Activated CD4-positive, alpha-beta T cell treated with anti-CD3 and anti-CD28 coated beads, Interleukin-2, Interleukin-4, amounts not matched to agents 100 ng/mL and 50 ng/mL, durations not matched to agents 16 hours and 8 hours (primary cell): Measurements from ENCODE around the gene SLC5A10.
"Not testable (repeated sequence)": the region's sequence is repeated elsewhere in the genome, so short reads cannot be mapped to it uniquely, and the experiment has no call there.

Source experiments
- DNase-seq: peaks from one replicate; pipeline ENCODE4 v3.0.0-alpha.2; 2020; ENCODE audit warnings: low spot score

The SLC5A10 gene

DNA sequence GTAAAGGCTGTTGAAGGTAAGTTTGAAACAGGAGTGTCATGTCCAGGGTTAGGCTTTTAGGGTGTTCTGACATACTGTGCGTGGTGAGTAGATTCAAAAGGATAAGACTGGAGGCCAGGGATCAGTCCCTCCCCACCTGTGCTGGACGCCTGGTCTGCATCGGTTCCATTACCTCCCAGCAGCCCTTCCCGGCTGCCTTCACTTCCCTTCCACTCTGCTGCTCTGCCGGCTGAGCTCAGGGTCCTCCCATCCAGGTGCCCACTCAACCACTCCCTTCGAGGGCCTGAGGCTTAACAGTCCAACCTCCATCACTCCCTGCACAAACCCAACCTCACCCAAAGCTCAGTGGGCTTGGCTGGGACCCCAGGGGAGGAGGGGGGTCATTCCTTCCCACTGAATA, 4.1 kb upstream of the SLC5A10 start:
- no peak for DNase-seq

DNA sequence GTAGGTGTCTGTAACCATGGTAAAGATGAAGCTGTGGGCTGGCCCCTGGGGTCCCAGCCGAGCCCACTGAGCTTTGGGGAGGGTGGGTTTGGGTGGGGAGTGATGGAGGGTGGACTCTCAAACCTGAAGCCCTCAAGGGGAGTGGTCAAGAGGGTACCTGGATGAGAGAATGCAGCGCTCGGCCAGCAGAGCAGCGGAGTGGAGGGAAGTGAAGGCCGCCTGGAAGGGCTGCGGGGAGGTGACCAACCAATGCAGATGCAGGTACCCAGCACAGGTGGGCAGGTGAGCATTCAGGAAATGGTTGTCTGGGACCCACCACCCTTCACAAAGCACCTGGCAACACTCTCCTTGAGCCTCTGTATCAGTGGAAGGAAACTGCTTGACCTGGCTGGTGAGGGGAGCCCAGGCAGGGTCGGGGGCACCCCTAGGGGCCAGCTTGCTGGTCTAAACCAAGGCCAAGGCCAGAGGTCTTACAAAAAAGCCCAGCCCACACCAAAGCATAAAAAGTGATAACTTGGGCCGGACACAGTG, 3.4 kb upstream of the SLC5A10 start:
- no peak for DNase-seq

DNA sequence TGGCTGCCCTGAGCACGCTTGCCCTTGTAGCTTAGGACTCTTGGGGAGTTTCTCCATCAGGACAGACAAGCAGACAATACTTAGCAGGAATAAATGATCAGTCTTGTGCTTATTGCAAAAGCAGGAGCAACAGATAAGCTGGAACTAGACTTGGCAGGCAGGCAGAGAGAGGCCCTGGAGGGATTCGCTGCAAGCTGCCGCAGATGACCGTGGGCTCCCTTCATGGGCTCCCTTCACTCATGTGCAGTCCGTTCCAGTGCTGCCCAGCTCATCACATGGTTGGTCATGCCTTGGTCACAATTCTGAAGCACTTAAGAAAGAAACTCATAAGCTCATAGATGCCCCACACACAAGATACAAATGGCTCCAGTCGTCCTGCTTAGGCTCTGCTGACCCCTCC, 2.4 kb upstream of the SLC5A10 start:
- DNase-seq: no peak

DNA sequence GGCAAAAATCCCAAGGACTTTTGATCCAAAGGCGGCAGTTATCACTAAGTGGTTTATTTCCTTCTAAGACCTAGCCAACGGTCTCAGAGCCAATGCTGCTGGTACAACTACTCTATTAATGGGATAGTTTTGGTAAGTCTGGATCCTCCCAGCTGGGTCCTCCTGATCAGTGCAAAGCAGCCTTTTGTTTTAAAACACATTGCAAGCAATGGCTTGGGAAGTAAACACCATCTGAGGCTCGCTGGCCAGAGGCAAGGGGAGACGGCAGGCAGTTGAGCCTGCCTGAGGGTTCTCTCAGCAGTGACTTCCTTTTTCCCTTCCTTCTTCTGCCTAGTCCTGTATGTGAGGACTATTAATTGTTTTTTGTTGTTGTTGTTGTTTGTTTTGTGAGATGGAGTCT, 1.6 kb upstream of the SLC5A10 start:
- DNase-seq: no peak

DNA sequence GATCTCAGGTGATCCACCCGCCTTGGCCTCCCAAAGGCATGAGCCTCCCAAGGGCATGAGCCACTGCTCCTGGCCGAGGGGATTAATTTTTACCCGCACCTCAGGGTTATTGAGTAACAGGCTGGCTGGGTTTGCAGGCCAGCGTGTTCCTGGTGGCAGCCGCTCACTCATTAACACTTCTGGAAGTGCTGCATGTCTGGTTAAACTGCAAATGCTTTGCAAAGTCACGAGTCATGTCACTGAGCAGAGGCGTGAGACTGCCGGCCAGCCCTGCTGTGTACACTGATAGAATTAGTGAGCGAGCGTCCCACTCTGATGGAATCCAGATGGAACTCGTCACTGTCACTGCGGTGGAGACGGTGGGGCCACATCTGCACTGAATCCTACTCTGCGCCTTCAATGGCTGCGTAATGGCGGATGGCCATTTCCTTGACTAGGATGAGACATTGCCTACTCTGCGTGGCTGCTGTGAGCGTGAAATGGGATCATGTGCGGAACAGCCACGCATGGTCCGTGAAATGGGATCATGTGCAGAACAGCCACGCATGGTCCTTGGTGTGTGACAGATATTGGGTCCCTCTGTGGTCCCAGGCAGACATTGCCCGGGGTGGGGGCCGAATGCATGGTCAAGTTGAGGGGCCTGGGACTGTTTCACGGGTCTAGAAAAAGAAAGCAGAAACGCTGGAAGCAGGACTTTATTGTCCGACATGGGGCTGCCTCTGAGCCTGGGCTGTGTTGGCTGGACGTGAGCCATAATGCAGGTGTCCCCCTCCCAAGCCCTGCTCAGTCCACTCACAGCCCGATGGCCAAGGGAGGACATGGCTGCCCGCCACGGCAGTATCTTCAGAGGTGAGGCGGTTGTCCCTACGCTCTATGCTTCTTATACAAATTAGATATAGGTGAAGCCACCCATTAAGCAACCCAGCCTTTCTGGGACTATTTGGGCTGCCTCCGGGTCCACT, 740 bp upstream of the SLC5A10 start:
- DNase-seq: no peak

DNA sequence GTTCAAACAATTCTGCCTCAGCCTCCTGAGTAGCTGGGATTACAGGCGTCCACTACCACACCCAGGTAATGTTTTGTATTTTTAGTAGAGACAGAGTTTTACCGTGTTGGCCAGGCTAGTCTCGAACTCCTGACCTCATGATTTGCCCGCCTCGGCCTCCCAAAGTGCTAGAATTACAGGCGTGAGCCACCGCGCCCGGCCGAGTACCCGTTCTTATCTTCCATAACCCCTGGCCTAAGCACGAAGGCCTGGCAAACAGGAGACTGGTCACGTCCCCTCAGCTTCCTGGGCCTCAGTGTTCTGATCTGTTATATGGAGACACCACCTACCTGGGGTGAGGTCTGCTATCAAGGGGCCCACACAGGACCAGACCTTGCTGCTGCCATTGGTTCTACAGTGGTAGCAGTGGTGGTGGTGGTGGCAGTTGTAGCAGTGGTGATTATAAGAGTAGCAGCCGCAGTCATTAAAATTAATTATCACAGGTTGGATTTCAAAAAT, 1.3 kb downstream of the SLC5A10 start:
- DNase-seq: no peak

DNA sequence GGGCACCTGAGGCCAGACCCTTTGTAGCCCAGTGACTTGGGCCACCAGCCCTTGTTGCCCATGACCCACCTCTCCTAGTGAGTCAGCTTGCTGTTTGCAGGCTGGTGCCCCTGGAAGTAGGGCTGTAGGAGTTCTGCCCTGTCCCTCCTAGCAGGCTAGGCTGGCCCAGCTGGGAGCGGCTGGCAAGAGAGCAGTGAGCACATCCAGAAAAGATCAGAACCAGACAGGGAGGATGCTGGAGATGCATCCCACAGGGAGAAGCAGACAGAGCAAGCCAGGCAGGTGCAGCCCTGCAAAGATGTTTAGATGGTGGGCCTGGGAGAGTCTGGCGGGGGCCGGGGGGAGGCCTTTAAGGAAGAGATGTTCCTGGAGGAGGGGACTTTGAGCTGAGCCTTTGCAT, 2.4 kb downstream of the SLC5A10 start:
- DNase-seq: no peak

DNA sequence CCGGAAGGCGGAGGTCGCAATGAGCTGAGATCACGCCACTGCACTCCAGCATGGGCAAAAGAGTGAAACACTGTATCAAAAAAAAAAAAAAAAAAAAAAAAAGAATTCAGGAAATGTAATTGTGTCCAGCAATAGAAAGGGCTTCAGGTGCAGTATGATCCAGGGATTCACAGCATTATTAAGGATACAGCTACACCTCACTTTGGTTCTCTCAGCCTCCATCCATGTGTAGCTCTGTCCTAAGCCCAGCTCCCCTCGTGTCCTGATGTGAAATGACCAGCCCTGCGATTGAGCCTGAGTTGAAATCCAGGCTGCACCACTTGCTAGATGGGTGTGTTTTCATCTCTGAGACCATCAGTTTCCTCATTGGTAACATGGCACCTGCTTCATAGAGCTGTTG, 3.0 kb downstream of the SLC5A10 start:
- no peak for DNase-seq

DNA sequence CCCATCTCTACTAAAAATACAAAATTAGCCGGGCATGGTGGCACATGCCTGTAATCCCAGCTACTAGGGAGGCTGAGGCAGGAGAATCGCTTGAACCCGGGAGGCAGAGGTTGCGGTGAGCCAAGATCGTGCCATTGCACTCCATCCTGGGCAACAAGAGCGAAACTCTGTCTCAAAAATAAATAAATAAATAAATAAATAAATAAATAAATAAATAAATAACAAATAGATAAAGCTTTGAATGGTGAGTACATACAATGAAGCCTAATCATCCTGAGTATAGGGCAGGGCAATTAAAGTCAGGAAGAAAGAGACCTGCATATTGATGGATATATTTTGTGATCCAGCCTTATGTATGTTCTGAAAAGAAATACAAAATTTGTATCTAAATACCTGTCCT, 4.1 kb downstream of the SLC5A10 start:
- DNase-seq: not testable (repeated sequence)

DNA sequence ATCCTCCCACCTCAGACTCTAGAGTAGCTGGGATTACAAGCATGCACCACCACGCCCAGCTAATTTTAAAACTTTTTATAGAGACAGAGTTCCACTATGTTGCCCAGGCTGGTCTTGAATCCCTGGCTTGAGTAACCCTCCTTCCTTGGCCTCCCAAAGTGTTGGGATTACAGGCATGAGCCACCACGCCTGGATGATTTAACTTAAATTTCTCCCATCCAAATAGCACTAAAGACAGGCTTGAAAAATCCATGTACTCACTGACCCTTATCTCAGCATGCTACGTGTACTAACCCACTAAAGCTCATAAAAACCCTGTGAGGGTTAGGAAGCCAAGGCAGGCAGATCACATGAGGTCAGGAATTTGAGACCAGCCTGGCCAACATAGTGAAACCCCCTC, 4.6 kb downstream of the SLC5A10 start:
- no peak for DNase-seq

DNA sequence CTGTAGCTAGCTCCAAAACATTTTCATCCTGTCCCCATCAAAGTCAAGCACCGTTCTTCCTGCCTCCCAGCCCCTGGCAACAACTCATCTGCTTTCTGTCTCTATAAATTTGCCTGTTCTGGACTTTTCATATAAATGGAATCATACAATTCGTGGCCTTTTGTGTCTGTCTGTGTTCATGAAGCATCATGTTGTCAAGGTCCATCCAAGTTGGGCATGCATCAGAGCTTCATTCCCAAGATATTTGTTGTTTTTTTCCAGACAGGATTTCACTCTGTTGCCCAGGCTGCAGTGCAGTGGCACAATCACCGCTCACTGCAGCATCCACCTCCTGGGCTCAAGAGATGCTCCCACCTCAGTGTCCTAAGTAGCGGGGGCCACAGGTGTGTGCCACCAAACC, 5.9 kb downstream of the SLC5A10 start:
- no peak for DNase-seq

DNA sequence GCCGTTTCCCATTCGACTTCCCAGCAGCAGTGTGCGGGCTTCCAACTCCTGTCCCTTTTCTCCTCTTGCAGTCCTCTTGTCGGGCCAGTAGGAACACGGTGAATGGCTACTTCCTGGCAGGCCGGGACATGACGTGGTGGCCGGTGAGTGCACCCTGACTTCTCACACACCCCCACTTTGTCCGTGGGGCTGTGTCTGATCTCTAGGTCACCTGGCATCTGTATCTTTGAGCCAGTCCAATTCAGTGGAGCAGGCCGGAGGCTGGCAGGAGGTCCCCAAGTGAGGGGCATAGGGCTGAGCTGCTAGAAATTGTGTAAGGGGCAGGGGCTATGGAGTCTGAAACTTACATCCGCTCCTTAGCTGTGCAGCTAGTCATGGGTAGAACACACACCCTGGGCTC, 6.6 kb downstream of the SLC5A10 start:
- no peak for DNase-seq

DNA sequence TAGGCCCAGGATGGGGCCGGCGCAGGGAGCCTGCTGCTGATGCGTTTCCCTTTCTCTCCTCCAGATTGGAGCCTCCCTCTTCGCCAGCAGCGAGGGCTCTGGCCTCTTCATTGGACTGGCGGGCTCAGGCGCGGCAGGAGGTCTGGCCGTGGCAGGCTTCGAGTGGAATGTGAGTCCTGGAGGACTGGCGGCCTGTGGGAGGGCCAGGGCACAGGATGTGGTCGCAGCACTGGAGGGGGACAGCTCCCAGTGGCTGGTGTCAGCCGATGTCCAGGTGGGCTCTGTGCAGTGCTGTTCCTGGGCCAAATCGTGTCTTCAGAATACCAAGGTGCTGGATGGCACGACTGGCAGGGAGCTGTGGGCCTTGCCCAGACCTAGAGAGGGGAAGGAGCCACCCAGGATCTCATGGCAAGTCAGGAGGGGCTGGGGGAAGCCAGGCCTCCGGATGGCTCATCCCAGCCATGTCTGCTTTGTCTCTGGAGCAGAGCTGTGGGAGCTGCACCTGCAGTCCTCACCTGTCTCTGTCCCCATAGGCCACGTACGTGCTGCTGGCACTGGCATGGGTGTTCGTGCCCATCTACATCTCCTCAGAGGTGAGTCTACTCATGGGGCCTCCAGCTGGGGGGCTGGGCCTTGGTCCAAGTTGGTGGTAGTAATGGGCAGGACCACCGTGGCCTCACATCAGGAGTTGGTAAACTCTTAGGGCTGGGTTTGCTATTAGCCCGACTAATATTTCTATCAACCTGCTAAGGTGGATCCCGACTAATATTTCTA, 7.3 kb downstream of the SLC5A10 start:
- DNase-seq: no peak

DNA sequence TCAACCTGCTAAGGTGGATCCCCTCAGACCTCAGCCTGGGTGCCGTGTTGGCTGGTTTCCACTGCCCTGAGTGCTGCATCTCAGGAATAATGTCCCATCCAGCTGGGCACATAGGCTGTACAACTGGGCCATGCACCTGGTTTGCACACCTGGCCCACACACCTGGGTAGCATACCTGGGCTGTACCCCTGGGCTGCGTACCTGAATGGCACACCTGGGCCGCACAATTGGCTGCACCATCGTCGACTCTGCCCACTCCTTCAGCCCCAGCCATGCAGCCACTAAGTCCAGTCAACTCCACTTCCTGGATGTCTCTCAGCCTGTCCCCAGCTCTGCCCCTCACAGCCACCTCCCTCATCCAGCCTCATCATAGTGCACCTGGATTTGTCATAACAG, 7.9 kb downstream of the SLC5A10 start:
- no peak for DNase-seq

DNA sequence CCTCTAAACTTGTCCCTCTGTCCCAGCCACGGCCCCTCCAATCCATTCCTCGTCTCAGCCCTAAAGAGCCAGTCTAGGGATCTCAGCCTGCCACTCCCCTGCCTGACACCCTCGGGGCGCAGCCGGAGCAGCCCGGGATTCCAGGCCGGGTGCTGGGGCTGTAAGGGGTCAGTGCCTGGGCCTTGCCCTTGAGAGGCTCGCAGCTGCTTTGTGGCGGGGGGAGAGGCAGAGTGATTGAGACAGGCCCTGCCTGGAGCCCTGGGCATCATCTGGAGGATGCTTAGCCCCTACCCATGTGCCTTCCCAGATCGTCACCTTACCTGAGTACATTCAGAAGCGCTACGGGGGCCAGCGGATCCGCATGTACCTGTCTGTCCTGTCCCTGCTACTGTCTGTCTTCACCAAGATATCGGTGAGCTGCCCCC, 8.3 kb downstream of the SLC5A10 start:
- DNase-seq: no peak

DNA sequence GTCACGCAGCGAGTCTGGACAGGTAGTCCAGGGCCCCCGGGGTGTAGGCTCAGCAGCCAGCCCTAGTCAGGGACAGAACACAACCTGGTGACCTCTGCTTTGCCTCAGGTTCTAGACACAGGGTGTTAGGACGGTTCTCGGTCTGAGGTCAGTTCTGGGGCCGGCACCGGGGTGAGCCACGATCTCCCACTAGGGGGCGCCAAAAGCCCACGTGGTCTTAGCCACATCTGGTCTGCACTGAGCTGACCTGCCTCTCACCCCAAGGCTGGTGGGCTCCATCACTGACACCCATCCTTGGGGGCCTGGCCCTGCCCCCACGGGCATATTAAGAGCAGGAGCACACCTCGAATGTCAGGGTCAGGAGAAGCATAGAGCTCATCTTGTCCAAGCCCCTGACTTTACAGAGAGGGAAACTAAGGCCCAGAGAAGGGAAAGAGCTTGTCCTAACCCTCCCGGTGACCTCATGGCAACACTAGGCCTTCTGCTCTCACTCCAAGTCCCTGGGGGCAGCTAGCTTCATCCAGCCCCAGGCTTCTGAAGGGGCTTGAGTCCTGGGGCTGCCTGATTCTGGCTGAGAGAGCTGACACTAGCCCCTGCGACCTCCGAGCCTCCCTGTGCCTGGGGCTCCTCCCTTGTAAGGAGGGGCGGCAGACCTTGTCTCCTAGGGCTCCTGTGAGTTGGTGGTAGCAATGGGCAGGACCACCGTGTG, 9.0 kb downstream of the SLC5A10 start:
- peak; percentile 82 for DNase-seq

DNA sequence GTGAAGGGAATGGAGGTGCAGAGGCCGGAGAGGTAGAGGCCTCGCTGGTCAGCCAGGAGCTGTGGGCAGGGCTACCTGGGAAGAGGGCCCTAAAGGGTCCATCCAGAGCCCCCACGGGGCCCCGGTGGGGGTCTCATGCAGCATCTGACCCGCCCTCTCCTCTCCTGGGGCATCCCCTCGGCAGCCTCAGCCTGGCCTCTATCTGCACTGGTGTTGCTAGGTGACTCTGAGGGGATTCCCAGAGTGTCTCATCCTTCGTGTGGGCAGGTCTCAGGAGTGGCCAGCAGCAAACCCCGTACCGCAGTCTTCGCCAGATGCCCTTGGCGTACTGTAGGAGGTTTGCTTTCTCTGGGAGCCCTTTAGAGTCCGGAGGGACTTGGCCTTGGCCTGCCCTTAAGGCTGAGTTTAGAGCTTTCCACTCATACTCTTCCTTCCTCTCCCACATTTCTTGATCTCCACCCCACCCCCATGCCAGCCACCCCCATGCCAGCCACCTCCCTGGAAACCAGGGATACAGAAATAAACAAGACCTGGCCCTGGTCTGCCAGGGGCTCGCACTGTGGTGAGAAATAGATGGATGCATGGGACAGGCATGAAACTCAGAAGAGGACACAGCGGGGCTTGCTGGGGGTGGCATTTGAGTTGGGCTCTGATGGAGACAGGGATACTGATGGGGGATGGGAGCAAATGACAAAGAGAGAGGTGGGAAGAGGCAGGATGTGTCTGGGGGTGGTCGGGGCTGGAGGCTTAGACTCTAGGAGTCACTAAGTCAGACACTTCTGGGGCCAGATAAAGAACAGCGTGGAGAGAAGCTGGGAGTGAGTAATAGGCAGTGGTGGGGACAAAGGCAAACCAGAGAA, 9.9 kb downstream of the SLC5A10 start:
- no peak for DNase-seq

DNA sequence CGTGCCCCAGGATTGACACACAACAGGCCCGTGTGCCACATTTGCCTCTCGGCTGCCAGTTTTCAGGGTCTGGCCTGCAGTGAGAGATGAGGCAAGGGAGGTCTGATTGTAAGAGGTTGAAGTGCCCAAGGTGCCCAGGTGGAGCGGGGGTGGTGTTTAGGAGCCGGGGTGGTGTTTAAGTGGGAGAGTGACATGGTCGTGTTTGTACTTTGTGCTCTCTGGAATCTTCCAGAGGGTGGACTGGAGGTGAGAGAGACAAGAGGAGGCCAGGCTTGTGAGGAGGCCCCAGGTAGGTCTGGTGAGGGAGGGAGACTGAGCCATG, 10.5 kb downstream of the SLC5A10 start:
- no peak for DNase-seq

DNA sequence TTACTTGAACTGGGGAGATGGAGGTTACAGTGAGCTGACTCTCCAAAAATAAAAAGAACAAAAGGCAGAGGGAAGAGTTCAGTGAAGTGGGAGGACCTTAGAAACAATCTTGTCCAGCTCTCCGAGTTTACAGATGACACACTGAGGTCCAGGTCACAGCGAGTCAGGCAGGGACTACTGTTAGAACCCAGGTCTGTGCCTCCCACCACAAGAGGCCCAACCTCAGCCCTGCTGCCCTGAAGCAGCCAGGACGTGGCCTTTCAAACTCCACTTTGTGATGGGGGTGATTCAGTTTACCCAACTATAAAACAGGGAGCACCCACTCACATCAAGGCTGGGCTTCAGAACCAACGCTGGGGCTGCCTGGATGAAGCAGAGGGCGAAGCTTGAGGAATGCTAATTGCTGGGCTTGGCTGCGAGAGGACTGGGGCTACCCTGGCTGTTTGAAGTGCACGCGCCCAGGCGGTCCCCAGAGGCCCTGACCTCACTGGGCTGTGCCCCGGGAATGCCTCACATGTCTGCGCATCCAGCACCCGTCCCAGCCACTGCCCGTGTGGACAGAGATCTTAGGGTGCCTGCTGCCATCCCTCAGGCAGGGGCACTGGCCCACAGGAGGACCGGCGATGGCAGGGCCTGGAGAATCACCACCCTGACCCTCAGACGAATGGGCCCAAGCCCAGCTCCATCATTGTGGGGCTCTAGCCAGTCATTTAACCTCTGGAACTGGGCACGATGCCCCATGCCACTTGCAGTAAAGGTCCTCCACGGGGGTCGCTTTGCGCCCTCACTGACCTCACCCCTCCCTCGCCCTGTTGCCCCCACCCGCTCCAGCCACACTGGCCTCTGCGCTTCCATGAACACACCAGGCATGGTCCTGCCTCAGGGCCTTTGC, 11.4 kb downstream of the SLC5A10 start:
- DNase-seq: no peak

DNA sequence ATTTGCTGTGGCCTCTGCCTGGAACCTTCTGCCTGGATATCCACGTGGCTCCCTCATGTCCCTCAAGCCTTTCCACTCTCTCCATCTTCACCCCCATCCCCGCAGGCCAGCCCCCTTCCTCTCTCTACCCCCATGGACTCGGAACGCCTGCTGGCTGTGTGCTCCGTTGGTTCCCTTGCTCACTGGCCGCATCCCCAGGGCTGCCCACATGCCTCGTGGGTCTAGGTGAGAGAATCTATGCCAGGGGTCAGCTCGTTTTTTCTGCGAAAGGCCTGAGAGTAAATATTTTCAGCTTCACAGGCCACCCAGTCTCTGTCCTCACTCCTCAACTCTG, 12.0 kb downstream of the SLC5A10 start:
- no peak for DNase-seq

DNA sequence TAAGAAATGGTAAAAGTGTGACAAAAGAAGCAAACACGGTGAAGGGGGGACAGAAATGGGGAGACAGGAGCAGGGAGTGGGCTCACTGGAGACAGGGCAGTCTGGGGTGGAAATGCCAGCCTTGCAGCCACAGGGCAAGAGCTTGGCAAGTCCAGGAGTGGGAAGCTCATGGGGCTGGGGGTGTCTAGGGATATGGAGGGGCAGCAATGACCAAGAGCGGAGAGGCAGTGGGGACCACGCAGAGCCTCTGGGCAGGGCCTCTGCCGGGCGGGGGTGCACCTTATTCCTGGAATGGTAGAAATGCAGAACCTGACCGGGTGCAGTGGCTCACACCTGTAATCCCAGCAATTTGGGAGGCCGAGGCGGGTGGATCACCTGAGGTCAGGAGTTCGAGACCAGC, 12.6 kb downstream of the SLC5A10 start:
- no peak for DNase-seq
